GM19025 (cell line): Measurements from ENCODE around the gene MSI2.

Source experiments
- ATAC-seq: cut with Tn5 transposase; IDR thresholded peaks from one replicate; pipeline ENCODE4 v1.9.1; 2021; ENCODE audit warnings: mild to moderate bottlenecking, low read depth, moderate library complexity; ENCODE audit not compliant: unreplicated experiment

The MSI2 gene

GRCh38 chr17:57544834-57545463 lies 288.6 kb downstream of the MSI2 start:
- no peak for ATAC-seq

DNA sequence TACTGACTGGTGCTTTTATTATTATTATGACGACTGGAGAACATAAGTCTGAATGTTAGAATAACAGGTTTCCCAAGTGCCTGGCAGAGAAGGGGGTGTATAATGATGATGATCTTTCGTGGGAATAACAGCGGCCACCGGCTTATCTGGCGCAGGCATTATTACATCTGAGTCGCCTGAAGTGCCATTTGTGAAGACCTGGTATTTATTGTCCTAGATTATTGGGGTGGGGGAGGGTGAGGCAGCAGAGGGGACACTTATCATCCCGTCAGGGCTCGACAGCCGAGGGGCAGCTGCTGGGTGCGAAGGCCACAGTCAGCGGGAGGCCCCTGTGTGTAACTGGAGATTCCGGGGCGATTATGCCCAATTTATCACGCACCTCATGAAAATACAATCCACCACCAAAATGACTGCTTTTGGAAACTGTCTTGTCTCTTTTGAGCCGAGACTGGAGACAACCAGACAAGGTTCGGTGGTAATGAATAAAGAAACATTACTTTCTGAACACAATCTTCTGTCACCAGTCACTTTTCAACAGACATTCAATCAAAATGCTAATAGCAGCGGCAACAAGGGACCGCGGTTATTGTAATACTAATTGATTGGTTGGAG lies 289.5 kb downstream of the MSI2 start:
- ATAC-seq: no peak

DNA sequence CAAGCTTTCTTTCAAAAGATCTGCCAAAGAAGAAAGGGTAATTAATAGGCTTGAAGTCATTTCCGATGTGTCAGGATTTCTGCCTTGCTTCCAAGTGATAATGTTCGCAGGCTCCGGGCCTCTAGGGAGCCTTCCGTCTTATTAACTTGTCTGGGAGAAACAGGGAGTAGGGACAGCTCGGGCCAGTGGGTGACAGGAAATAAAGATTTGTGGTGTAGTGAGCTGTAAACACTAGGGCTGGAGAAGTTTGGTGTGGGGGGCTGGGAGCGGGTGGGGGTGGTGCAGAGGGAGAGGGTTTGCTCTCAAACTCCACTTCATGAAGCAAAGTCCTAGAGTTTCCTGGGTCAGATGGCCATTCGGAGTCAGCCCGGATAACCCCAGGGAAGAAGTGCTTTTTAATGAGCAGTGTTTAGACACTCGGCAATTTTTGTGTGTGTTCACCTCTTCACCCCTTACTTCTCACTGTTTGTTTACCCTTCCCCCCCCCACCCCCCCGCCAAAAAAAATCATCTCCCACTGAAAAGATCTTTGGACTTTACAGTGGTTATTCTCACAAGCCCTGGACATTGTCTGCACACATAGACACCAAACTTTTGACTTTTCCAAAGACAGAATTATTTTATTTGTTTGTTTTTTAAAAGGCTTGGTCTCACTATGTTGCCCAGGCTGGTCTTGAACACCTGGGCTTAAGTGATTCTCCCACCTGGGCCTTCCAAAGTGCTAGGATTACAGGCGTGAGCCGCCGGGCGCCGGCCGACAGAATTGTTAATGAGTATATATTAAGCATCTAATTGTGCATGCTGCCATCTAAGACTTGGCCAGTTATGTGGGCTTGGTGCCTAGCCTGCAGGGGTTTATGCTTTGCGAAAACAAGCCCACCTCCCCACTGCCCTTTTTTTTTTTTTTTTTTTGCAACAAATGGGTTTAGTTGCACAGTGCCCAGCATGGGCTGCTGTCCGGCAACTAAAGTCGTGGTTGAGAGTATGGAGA lies 292.4 kb downstream of the MSI2 start:
- ATAC-seq: no peak

DNA sequence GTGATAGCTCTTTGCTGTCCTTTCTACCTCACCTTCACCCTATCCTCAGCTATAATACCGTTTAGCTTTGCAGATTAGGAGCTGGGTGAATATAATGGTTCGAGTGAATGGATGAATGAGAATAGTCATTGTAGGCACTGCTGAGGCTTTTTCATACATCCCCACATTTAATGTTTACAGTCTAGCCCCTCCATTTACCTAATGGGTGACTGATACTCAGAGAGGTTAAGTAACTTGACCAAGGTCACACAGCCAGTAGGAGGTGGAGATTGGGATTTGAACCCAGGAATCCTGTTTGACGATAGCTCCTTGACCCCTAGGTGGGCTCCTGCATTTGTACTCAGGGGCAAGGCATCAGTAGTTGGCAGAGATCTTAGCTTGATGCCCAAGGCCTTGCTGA lies 293.1 kb downstream of the MSI2 start:
- ATAC-seq: no peak

DNA sequence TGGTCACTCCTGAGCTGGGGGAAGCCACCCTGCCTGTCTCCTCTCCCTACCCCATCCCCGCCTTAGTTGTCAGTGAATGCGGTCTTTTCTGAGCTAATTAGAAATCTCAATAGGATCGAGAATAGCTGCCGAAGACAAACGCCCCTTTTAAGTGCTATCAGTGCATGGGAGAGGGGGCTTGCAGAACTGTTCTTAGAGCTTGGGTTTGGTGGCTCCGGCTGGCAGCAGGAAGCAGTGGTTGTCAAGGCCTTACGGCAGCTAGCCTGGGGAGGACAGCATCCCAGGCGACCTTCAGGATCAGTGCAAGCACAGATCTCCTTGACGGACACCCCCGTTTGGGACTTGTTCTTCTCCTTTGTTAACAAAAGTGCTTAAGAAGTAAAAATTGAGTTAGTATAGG lies 293.7 kb downstream of the MSI2 start:
- ATAC-seq: no peak

DNA sequence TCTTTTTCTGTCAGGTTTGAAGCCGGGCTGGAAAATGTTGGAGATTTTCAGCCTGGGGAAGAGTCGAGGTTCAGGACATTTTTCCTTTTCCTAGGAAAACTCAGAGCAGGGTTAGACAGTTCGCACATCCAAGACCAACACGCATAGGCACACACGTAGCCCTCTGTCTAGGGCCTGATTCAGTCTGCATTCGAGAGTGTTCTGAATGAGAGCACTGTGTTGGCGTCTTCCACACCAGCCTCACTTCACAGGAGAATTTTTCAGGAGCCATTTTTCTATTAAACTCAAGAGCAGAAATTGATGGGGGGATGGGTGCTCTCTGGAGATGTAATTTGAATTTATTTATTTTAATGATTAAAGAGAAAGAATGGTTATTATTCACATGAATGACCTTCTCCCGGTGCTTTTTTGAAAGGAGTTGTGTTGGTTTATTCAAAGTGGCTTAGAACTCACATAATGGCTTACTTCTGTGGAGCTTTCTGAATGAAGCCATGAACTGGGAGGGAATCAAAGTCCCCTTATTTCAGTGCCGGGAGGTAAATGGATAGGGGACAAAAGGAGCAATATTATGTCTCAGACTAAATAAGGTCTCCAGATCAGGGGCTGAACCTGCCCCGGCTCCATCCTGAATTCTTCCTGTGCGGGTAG lies 294.5 kb downstream of the MSI2 start:
- no peak for ATAC-seq

GRCh38 chr17:57551321-57552079 lies 295.2 kb downstream of the MSI2 start:
- no peak for ATAC-seq

- no peak for ATAC-seq
These were observed 295.8 kb downstream of the MSI2 start for GRCh38 chr17:57552114-57552624.

DNA sequence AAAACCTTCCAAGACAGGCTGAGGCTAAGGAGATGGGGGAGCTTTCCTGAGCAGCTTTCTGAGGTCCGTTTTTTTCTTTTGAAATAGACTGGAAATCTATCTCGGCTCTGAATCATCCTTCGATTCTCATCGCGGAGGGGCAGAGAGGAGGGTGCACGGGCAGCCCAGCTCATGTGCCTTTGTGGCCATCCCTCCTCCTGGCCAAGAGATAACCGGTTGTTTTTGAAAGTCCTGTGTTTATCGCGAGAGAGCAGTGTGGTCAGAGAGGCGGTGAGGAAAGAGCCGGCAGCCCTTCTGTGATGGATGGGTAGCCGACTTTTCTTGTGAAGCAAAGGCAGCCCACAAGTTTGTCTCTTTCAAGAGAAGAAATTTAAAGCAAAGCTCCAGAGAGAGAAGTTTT lies 297.2 kb downstream of the MSI2 start:
- ATAC-seq: no peak

- ATAC-seq: no peak
These were observed 297.9 kb downstream of the MSI2 start for GRCh38 chr17:57553991-57554825.

DNA sequence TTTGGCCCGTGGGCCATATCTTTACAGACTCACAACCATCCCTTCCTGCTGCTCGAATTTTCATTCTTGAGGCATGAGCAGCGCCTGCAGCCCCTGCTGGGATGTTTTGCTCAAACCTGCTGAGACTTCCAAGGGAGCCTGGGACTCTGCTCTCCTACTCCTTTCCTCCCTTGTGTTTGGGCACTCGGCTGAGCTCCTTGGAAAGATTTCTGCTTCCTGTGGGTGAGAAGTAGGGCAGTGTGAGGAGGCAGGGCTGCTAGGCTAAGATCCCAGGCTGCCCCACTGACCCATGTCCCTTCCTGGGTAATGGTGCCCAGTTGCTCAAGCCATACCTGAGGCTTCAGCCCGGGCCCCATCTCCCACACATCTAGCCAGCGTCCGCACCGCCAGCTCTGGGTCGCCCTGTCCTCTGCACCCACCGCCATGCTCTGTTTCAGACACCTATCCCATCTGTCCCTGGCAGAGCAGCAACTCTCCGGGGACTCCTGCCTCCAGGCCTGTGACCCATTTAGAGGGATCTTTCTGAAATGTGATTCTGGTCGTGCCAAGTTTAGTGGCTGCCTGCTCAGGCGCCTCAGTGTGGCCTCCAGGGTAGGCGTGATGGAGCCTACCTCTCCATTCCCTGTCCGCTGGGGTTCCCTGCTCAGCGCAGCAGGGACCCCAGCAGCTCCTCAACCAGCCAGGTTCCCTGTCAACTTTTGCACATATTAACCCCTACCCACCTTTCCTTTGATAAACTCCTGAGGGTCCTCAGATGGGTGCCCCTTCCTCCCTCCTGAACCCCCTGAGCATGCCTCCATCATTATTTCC lies 298.7 kb downstream of the MSI2 start:
- ATAC-seq: no peak

DNA sequence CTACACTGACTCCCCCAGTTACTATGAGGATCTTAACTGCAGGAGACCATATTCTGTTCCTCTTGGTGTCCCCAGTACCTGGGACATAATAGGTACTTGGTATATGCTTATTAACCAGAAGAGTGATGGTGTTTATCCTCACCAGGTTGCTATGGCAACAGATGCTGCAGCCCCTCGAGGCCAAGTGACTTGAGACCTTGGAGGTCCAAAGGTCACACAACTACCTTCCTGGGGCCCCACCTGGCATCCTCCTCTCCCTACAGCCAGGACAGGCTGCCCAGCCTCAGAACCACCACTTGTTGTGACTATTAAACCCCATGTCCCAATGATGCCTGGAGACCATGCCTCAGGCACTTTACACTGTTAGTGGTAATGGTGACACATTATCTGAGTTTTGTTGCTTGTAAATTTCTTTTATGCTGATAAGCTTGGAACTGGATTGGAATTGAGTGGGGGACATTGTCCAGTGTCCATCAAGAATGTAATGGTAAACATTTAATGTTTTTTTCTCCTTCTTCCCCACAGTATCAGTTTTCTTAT lies 299.4 kb downstream of the MSI2 start:
- ATAC-seq: no peak

GRCh38 chr17:57556320-57556719 lies 300.0 kb downstream of the MSI2 start:
- no peak for ATAC-seq

- no peak for ATAC-seq
These were observed 300.7 kb downstream of the MSI2 start for GRCh38 chr17:57556977-57557376.

DNA sequence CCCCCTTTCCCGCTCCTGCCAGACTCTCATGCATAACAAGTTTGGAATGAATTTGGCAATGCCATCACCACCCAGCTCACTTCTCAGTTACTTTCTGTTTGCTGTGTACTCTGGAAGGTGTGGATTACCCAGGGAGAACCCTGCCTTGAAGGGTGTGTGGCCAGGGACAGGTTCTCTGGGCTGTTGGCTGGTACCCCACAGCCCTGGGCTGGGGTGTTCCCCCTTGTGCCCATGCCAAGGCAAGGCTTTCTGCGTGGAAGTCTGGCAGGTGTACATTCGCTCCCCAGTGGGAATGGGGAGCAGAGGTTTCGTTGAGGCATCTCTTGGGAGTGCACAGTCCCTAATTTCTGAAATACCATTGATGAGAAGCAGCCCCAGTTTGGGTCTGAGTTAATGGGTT lies 301.1 kb downstream of the MSI2 start:
- ATAC-seq: no peak

DNA sequence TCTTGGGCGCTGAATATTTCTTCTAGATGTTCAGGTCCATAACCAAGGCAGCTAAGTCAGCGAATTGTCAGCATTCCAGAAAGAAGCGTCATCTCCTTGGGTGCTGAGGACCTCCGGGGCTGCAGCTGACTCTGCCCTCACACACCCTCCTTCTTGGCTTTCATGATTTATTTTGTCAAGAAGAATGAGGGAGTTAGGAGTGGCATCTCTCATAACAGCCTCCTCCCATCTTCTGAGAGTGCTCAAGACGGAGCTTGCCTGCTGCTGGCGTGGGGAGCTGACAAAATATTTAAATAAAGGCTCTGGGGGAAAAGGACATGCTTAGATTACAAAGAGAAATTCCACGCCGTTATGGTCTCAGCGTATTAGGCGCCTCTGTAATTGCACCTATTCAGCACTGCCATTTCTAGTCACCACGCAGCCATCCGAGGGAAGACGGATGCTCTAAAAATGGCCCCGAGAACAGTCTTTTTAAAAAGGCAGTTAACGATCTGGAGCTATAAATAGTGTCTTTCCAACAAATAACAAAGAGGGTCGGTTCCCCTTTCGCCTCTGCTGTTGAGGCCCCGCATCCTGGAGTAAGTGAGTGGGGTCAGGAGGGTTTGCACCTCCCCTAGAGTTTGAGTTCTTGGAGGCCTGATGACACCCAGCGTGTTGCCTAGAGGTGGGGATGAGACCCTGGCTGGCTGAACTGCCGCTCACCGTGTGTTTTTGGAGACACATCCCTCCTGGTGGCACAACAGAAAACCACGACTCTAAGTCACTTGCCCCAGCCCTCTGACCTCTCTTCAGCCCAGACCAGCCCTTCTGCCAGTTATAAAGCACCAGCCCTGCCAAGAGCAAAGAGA lies 301.7 kb downstream of the MSI2 start:
- ATAC-seq: no peak

DNA sequence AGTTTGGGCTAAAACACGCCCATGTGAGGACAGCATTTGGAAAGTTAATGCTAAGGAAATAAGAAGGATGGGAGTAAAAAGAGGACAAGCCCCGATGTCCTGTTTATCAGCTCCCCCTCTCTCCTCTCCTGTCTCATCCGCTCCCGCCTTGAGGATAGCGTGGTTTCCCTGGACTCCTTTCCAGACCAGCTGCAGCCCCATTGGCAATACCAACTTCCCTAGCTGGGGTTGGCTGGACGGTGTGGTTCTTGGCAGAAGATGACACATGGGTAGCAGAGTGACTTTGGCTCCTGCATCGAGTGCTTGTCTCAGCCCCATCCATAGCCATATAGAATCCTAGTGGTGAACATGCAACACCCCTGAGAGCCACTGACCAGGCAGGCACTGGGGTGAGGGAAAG lies 302.9 kb downstream of the MSI2 start:
- no peak for ATAC-seq
